ENCODE data around the gene ACOT4.
"Not testable (repeated sequence)": the region's sequence is repeated elsewhere in the genome, so short reads cannot be mapped to it uniquely, and the experiment has no call there.

The ACOT4 gene
- total RNA-seq: 0.09 to 0.61 (median 0.28) reads per million in 4 experiments

- no peak for DNase-seq
These were observed at the start of gene ACOT4 for GRCh38 chr14:73591690-73592449. Gene ACOT4, plus strand, starts transcription at chr14:73591873. Its CDS starts 87 bp downstream, at chr14:73591960.

GRCh38 chr14:73542961-73543360 is 48.7 kb upstream of the ACOT4 start:
- DNase-seq: not testable (repeated sequence)

- not testable (repeated sequence) for DNase-seq
These were observed 46.3 kb upstream of the ACOT4 start for GRCh38 chr14:73545353-73545752.

GRCh38 chr14:73549097-73549496 is 42.6 kb upstream of the ACOT4 start:
- DNase-seq: not testable (repeated sequence)

GRCh38 chr14:73549889-73550524 is 41.7 kb upstream of the ACOT4 start:
- DNase-seq: not testable (repeated sequence)

GRCh38 chr14:73553845-73554244 is 37.8 kb upstream of the ACOT4 start:
- no peak for DNase-seq

- not testable (repeated sequence) for DNase-seq
These were observed 34.5 kb upstream of the ACOT4 start for GRCh38 chr14:73557201-73557600.

GRCh38 chr14:73558238-73558637 is 33.4 kb upstream of the ACOT4 start:
- DNase-seq: not testable (repeated sequence)

GRCh38 chr14:73562256-73562655 is 29.4 kb upstream of the ACOT4 start:
- not testable (repeated sequence) for DNase-seq

GRCh38 chr14:73562696-73563095 is 29.0 kb upstream of the ACOT4 start:
- DNase-seq: not testable (repeated sequence)

GRCh38 chr14:73566431-73566830 is 25.2 kb upstream of the ACOT4 start:
- DNase-seq: not testable (repeated sequence)

- not testable (repeated sequence) for DNase-seq
These were observed 24.7 kb upstream of the ACOT4 start for GRCh38 chr14:73566935-73567334.

- DNase-seq: no peak
These were observed 24.3 kb upstream of the ACOT4 start for GRCh38 chr14:73567358-73567757.

GRCh38 chr14:73567951-73568885 is 23.5 kb upstream of the ACOT4 start:
- no peak for DNase-seq

- DNase-seq: not testable (repeated sequence)
These were observed 22.8 kb upstream of the ACOT4 start for GRCh38 chr14:73568886-73569184.

GRCh38 chr14:73569185-73569958 is 22.3 kb upstream of the ACOT4 start, which contains the start of gene ACOT2:
Gene ACOT2, plus strand, starts transcription at chr14:73569213. Its CDS starts 28 bp downstream, at chr14:73569241.
- peak; percentile 38 for DNase-seq

GRCh38 chr14:73570913-73571312 is 20.8 kb upstream of the ACOT4 start:
- DNase-seq: peak; percentile 18

- not testable (repeated sequence) for DNase-seq
These were observed 18.6 kb upstream of the ACOT4 start for GRCh38 chr14:73573034-73573433.

- DNase-seq: not testable (repeated sequence)
These were observed 17.9 kb upstream of the ACOT4 start for GRCh38 chr14:73573740-73574139.

GRCh38 chr14:73574251-73574650 is 17.4 kb upstream of the ACOT4 start:
- DNase-seq: not testable (repeated sequence)

- DNase-seq: no peak
These were observed 15.3 kb upstream of the ACOT4 start for GRCh38 chr14:73576391-73576790.

GRCh38 chr14:73577214-73577613 is 14.5 kb upstream of the ACOT4 start:
- not testable (repeated sequence) for DNase-seq

Measured in effector CD8-positive, alpha-beta T cell (primary cell).